HG02884 (cell line): ENCODE measurements around the gene EI24.
A peak's percentile ranks its signal among the peaks of the same experiment; 100 is the strongest.
"Not testable (repeated sequence)": the region's sequence is repeated elsewhere in the genome, so short reads cannot be mapped to it uniquely, and the experiment has no call there.

Source experiments
- ATAC-seq: cut with Tn5 transposase; IDR thresholded peaks from one replicate; pipeline ENCODE4 v1.9.1; 2021; ENCODE audit warnings: mild to moderate bottlenecking, moderate library complexity; ENCODE audit not compliant: unreplicated experiment

The EI24 gene

DNA sequence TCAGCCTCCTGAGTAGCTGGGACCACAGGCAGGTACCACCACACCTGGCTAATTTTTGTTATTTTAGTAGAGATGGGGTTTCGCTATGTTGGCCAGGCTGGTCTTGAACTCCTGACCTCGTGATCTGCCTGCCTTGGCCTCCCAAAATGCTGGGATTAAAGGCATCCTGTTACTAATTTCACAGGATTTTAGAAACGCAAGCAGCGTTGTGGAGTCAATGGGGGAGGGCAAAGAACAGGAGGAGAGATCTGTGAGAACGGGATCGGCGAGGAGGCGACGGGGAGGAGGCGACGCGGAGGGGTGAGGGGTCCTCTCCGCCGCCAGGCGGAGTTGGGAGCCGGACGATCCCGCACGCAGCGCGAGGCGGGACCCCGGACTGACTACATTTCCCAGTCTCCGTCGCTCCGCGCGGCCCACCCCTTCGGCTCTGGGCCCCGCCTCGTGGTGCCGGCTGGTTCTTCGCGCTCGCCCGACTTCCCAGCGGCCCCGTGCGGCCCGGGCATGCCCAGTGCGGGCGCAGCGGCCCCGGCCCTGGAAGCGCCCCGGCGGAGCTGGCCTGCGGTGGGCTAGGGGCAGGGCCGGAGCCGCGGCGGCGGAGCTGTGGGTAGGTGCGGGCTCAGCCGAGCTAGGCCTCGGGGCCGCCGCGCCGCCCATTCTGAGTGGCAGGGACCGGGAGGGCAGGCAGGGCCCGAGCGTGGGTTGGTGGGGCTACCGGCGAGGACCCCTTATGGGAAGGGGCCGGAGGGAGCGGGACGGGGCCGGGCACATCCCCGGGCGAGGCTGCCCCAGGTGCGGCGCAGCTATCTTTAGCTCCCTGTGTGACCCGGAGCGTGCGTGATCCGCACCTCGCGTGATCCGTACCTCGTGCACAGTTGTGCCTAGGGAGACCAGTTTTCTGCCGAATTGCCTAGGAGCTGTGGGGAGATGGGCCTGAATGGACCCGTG is at the start of gene EI24:
Gene EI24 (plus strand): TSS at position 508 of the 945 bp plus-strand sequence. CDS start 3,051 bp downstream, outside the sequence.
- ATAC-seq = peak; percentile 95

GRCh38 chr11:125519860-125520834 is 49.1 kb upstream of the EI24 start:
- no peak for ATAC-seq

- ATAC-seq = no peak
These were observed 44.0 kb upstream of the EI24 start for GRCh38 chr11:125525303-125525702.

DNA sequence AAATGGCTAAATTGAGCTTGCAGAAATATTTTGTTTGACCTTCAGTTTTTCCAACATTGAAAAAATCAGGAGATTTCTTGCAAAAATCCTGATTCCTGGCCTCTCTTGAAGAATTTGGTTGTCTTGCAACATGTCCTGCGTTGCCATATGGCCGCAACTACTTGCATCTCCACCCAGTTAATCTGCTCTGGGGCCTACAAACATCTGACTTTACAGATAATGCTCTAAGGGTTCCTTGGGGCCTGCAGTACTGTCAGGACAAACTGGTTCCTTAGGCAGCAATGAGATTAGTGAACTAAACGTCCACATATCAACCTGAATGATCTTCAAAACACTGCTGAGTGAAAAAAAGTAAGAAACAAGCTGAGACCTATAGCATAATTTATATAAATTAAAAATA is 36.6 kb upstream of the EI24 start:
- no peak for ATAC-seq

DNA sequence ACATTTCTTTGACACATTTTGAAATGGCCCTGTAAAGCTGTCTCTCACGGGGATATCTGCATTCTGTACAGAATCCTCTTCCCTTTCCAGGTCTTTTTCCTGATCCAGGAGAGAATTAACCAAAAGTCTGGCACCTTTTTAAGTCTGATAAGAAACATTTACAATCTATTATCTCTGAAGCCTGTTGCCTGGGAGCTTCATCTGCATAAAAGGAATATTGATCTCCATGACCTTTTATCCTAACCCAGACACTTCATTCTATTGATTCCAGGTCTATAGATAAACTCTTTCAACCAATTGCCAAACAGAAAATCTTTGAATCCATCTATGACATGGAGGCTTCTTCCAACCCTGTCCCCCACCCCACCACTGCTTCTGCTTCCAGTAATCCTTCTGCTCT is 33.7 kb upstream of the EI24 start:
- no peak for ATAC-seq

GRCh38 chr11:125536834-125537233 is 32.4 kb upstream of the EI24 start:
- not testable (repeated sequence) for ATAC-seq

- ATAC-seq = no peak
These were observed 26.6 kb upstream of the EI24 start for GRCh38 chr11:125542709-125543108.

DNA sequence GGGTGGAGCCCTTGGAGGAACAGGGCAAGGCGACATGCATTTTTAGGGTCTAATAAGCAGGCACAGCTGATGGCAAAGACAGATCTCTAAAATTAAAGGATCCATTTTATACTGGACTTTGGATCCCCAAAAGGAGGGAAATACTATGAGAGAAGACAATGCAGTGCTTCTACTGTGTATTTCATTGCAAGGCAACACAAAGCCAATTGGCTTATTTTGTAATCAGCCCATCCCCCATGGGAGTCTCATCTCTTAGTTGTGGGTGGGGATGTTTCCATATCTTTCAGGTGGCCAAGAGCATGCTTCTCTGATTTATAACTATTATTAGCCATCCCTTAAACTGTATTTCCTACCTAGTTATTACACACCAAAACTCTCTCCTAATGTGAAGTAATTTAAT is 18.5 kb upstream of the EI24 start:
- no peak for ATAC-seq

DNA sequence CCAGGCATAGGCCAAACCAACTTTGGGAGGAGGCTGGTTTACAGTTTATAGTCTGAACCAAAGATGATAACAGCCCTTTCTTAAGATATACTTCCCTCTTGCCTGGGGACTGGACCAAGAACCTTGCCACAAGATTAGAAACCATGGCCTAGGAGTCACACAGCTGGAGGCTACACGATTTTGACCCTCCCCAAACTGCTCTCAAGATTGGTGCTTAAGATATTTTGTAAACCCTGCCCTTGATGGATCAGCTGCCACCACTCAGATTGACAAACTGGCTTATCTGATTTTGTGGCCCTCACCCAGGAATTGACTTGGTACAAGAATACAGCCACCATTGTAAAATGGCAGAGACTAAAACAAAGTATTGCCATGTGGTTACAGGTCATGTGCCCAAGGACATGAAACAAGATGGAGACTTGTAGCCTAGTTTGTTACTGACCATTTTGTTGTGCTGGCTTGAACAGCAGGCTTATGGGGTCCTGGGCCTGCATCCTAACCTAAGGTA is 17.4 kb upstream of the EI24 start:
- no peak for ATAC-seq

DNA sequence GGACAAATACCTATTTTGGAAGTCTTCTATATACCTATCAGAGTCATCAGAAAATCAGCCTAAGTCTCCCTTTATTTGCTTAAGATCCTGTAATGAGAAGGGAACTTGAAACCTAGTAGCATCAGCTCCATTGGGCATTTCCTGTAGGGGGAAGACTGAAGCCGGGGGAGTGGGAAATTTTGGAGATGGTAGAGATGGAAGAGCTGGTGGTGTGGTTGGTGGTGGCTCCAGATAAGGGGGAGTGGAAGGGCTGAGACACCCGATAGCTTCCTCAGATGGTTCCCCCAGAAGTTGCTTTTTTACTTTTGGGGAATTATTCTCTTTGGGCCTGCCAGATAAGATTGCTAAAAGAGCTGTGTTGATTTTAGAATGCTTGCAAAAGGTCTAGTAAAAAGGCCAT is 16.4 kb upstream of the EI24 start:
- ATAC-seq = no peak

DNA sequence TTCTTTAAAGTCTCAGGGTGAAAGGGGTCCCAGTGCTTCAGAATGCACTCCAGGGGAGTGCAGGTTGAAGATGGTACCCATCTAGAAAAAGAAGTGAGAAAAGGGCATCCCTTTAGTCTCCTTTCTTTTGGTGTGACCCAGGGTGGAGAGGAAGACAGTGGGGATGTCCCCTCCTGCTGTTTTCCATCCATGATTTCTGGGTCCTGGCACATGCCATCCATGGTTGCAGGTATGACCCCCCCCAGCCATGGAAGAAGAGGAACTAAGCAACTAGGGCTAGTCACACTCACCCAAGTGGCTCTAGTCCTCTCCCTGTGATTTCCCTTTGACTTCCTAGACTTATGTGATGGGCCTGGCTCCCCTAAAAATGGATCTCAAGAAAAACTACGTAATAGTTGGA is 15.9 kb upstream of the EI24 start:
- ATAC-seq = no peak

GRCh38 chr11:125554038-125554437 is 15.2 kb upstream of the EI24 start:
- ATAC-seq = no peak

- no peak for ATAC-seq
These were observed 9.4 kb upstream of the EI24 start for GRCh38 chr11:125559888-125560287.

DNA sequence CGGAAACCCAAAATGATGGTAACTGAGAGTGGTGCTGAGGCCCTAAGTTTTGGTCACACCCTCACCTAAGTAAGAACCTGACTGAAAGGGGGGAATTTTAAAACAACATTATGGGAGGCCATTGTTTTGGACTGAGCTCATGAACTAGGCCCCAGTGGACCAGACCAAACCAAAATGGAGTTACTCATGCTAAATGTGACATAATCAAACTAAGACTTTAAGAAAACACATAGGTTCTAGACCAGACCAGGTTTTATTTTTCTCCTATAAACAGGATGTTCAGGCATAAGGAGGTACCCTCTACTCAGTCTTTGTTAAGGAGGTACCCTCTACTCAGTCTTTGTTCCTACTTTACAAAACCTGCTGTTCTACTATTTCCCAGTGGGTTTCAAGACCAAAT is 7.4 kb upstream of the EI24 start:
- ATAC-seq = no peak

DNA sequence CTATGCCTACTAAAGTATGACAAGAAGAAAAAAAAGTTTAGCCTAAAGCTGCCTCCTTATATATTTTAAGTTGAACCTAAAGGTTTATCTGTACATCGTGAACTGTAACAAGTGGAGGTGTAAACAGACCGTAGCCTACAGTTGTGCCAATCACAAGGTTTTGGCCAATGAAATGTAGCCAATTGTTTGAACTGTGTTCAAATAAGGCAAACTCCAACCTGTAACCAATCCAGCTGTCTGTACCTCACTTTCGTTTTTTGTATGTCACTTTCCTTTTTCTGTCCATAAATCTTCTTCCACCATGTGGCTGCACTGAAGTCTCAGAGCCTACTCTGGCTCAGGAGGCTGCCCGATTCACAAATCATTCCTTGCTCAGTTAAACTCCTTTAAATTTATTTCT is 6.8 kb upstream of the EI24 start:
- no peak for ATAC-seq

DNA sequence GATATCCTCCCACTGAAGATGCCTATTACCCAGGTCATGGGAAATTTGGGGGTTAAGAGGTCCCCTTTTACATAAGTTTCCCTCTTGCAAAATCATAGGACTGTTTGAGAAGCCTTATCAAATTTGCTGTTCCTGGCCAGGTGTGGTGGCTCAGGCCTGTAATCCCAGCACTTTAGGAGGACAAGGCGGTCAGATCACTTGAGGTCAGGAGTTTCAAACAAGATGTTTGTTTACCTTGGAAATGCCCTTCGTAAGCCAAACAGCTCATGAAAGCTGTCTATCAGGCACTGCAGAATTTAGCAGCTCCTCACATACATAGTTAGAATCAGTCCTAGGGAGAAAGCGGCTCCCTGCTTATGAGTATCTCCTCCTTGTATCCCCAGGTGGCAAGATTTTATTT is 4.9 kb upstream of the EI24 start:
- ATAC-seq = no peak

DNA sequence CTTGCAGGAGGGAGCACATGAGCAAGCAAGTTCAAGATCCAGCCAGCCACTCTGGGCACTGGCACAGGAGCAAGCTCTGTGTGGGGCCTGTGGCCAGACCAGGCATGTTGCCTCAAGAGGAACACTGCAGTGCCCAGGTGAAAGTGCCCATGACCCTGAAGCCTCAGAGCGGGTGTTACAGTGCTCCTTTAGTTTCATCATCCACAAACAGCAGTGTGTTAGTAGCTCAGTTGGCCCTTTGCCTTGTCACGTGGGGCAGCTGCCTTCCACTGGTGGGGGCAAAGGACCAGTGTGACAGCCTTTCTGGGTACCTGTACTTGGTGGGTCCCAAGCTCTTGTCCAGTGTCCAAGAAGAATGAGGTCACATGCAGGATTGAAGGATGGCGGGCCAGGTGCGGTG is 3.0 kb upstream of the EI24 start:
- ATAC-seq = no peak

GRCh38 chr11:125569915-125570621 is 791 bp downstream of the EI24 start:
- peak; percentile 29 for ATAC-seq

GRCh38 chr11:125570952-125571351 is 1.7 kb downstream of the EI24 start:
- ATAC-seq = no peak

GRCh38 chr11:125572916-125573315 is 3.6 kb downstream of the EI24 start:
- ATAC-seq = no peak

- not testable (repeated sequence) for ATAC-seq
These were observed 7.9 kb downstream of the EI24 start for GRCh38 chr11:125577181-125577580.
